Lung (tissue), 16 donors: ENCODE results near the gene CAP2. TPM values are rescaled to one million over a fixed set of nuclear protein-coding genes. Genes with fewer than 3 reads are reported as not detected.

Experiments used
- ATAC-seq: fragments of 200-7000 bp; cut with Tn5 transposase; one replicate; pipeline ENCODE4 v1.9.1; 2020; ENCODE audit warnings: moderate number of reproducible peaks; ENCODE audit not compliant: insufficient read depth, low FRiP score
- DNase-seq, 3 donors: peaks; one replicate each; pipeline ENCODE4 v3.0.0-alpha.2; 2013 to 2017
- H3K27ac ChIP-seq, 2 donors: one replicate each; pipeline ENCODE4 v1.5.1; 2013; ENCODE audit warnings: mild to moderate bottlenecking in 2 of 2, moderate library complexity in 2 of 2, control low read depth in 1 of 2, inconsistent platforms in 1 of 2, low read depth in 1 of 2, low read length in 1 of 2
- H3K27me3 ChIP-seq, 3 donors: one replicate each; pipeline ENCODE4 v1.5.1; 2013; ENCODE audit warnings: low read length in 2 of 3; ENCODE audit not compliant: control insufficient read depth in 3 of 3, insufficient read depth in 3 of 3
- H3K36me3 ChIP-seq, 4 donors: one replicate each; pipeline ENCODE4 v1.5.1; 2013; ENCODE audit warnings: low read length in 4 of 4, mild to moderate bottlenecking in 1 of 4, moderate library complexity in 1 of 4; ENCODE audit not compliant: control insufficient read depth in 4 of 4, insufficient read depth in 4 of 4
- H3K4me1 ChIP-seq, 5 donors: one replicate each; pipeline ENCODE4 v1.5.1; 2013; ENCODE audit warnings: low read length in 5 of 5, mild to moderate bottlenecking in 2 of 5, moderate library complexity in 1 of 5; ENCODE audit not compliant: control insufficient read depth in 5 of 5, insufficient read depth in 5 of 5
- H3K4me3 ChIP-seq: one replicate; pipeline ENCODE4 v1.5.1; 2013; ENCODE audit warnings: mild to moderate bottlenecking, control low read depth, moderate library complexity
- H3K9ac ChIP-seq, 2 donors: one replicate each; pipeline ENCODE4 v1.5.1; 2013; ENCODE audit warnings: low read length in 2 of 2, control low read depth in 1 of 2; ENCODE audit not compliant: insufficient read depth in 1 of 2
- H3K9me3 ChIP-seq, 4 donors: one replicate each; pipeline ENCODE4 v1.5.1; 2013; ENCODE audit warnings: low read length in 3 of 4, mild to moderate bottlenecking in 1 of 4, moderate library complexity in 1 of 4; ENCODE audit not compliant: control insufficient read depth in 4 of 4, insufficient read depth in 3 of 4
- CTCF ChIP-seq: IDR thresholded peaks from 2 replicates; pipeline ENCODE4 v1.5.1; 2012; ENCODE audit warnings: mild to moderate bottlenecking; ENCODE audit errors: control extremely low read depth, extremely low read depth
- WGBS, 2 donors: extraction: QIAGEN DNeasy Blood & Tissue Kit; methylation state at CpG; one replicate each; pipeline ENCODE4 v1.1.7; 2013; 5-methylcytosine and 5-hydroxymethylcytosine counted together
- long read RNA-seq, 5 donors: transcript quantifications; one replicate each; lab custom pipeline, GENCODE V29; 2026
- polyA plus RNA-seq, 2 donors: library from polyadenylated mRNA; stranded (reverse); fragments of 200-250 nt; gene quantifications; one replicate each; pipeline ENCODE4 v1.2.1, GENCODE V29; 2013
- total RNA-seq, 2 donors: library from RNA; depleted of rRNA in 1 of 2; stranded (reverse); fragments of >200 nt in 1 of 2; gene quantifications; one replicate each; pipeline ENCODE4 v1.2.1, GENCODE V29; 2014 to 2021
- donor health status: control.
- donor health status: control.
- donor health status: Bipolar disorder and iron deficiency.
- donor health status: healthy.
- donor health status: DM: yes; HTN: yes; CAD: no.

CAP2 gene
- total RNA-seq (1 to 10 TPM; 3.3 to 5.7 TPM), polyA plus RNA-seq (1 to 10 TPM; 2.0 to 3.6 TPM)
- long read RNA-seq, donor 1, partial matches to known transcripts = 0 of 3 reads
- long read RNA-seq, donor 1, other reads (novel, unspliced or antisense) = 0 of 3 reads
- long read RNA-seq, donor 2 = 0 reads
- long read RNA-seq, donor 3 = 0 reads
- long read RNA-seq, donor 4 = 0 reads
- long read RNA-seq, donor 5, partial matches to known transcripts = 0 of 2 reads
- long read RNA-seq, donor 5, other reads (novel, unspliced or antisense) = 0 of 2 reads

DNA sequence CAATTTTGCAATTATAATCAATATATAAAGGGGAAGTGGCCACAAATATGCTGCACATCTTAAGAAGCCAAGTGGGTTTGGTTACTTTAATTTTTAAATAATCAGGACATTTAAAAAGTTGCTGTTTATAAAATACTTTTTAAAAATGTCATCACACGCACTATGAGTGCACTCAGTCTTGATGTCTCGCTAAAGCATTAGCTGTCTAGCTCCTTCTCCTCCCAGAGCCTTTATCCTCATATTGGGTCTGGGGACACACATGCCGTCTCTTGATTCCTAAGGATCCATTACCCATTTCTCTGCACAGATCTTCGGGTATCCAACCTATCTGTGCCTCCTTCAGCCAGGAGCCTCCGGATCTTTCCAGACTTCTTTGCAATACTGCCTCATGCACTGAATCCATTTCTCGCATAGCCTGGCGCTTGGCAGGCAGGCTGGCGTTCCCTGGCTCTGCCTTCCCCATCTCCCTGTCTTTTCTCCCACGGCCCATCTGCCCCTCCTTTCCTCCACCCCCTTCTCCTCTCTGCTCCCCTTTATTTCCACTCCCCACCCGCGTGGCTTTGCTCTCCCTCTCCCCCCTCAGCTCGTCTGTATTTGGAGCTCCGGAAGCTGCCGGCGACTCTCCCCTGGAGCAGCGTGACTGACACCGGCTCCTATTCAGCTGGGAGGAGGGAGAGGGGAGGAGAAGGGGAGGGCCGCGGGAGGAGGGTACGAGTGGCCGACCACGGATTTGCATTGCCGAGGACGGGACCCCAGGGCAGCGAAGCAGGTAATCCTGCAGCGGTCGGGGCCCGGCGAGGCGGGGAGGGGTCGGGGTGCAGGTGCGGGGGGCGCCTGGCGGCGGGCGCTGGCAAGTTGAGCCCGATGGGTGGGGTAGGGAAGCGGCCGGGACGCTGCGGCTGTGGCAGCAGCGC lies at the start of gene CAP2:
TSS of gene CAP2 (plus strand) at position 618 of the 914 bp plus-strand sequence. CDS start 27,961 bp downstream, outside the sequence.
- Histone ChIP-seq H3K27me3 (peaks cover 0 to 2% (median 0%) of the 10 kb centered on the region in 3 donors), H3K36me3 (no peaks in the 10 kb centered on the region), H3K4me1 (peaks cover 0 to 11% (median 0%) of the 10 kb centered on the region in 5 donors), H3K4me3 (peak within 1 kb of the TSS; percentile 54), H3K27ac (peak within 1 kb of the TSS in 1 of 2 donors; percentile 96), H3K9ac (peak within 1 kb of the TSS in 1 of 2 donors; percentile 45), H3K9me3 (no peaks in the 10 kb centered on the region)
- TF ChIP-seq CTCF = no peak
- DNase-seq (peak; percentile 67 to 77 (median 71)), ATAC-seq (peak; percentile 67)
- 5 to 7% methylated on average over 30 to 42 of the region's 42 CpGs for WGBS, 2 donors

DNA sequence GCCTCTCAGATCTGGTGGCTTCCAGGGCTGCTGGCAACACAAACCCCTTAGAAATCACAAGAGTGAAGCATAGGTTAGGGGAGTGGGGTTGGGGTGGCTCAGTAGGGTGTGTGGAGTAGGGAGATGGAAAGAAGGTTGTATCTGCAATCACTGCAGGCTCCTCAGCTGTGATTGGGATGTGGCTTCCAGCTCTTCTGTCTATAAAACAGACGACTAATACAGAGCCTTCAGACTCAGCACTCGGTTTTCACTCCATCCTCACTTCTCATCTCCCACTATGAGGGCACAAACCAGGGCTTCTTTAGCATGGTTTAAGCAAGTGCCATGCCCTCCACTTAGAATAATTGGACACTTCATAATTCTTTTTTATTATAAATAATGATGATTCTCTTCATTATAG lies 46.4 kb upstream of the CAP2 start:
- H3K27ac ChIP-seq = no peak overlapping the region
- TF ChIP-seq CTCF = no peak
- no peaks in the 10 kb centered on the region for H3K36me3 ChIP-seq
- H3K9me3 ChIP-seq = no peaks in the 10 kb centered on the region
- H3K4me3 ChIP-seq = no peak overlapping the region
- H3K9ac ChIP-seq = no peak overlapping the region
- 58 to 63% methylated on average over 2 of the region's 2 CpGs for WGBS, 2 donors
- ATAC-seq (no peak), DNase-seq (no peak)
- H3K27me3 ChIP-seq = no peaks in the 10 kb centered on the region
- no peaks in the 10 kb centered on the region for H3K4me1 ChIP-seq

GRCh38 chr6:17349427-17349826 lies 44.0 kb upstream of the CAP2 start:
- 91 to 93% methylated on average over 2 of the region's 2 CpGs for WGBS, 2 donors
- no peak for DNase-seq
- Histone ChIP-seq H3K9me3 (no peaks in the 10 kb centered on the region), H3K9ac (no peak overlapping the region), H3K4me1 (no peaks in the 10 kb centered on the region), H3K4me3 (no peak overlapping the region), H3K27ac (no peak overlapping the region), H3K27me3 (no peaks in the 10 kb centered on the region), H3K36me3 (no peaks in the 10 kb centered on the region)
- no peak for ATAC-seq
- TF ChIP-seq CTCF = no peak
